Measurements from ENCODE around the gene C19orf73.
A peak's percentile ranks its signal among the peaks of the same experiment; 100 is the strongest.
"Not testable (repeated sequence)": the region's sequence is repeated elsewhere in the genome, so short reads cannot be mapped to it uniquely, and the experiment has no call there.

The C19orf73 gene

GRCh38 chr19:49148784-49149651 is 30.1 kb upstream of the C19orf73 start:
- peak; percentile 91 for DNase-seq

DNA sequence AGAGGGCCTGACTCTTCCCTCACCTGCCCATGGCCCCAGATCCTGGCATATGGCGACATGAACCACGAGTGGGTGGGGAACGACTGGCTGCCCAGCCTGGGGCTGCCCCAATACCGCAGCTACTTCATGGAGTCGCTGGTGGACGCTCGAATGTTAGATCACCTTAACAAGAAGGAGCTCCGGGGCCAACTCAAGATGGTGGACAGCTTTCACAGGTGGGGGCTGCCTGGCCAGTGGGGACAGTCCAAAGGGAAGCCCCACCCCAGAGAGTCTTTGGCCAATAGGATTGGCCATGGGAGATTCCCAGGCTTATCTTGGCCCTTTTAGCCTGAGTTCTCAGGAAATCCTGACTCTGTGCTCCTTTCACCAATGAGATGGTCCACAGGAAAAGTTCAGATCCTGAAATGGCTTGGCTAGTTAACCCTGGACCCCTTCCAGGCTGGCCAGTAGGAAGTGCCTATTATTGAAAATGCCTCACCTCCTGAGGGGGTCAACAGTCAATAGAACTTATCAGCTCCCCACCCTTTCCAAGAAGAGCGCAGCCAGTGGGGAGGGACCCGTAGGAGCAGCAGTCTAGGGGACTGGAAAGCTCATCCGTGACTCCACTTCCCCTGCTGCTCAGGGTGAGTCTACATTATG is 29.2 kb upstream of the C19orf73 start:
- DNase-seq, result no peak

- DNase-seq, result not testable (repeated sequence)
Measured at GRCh38 chr19:49146408-49146770, 27.4 kb upstream of the C19orf73 start.

- peak; percentile 93 for DNase-seq
Measured at GRCh38 chr19:49145573-49146407, 26.8 kb upstream of the C19orf73 start.

DNA sequence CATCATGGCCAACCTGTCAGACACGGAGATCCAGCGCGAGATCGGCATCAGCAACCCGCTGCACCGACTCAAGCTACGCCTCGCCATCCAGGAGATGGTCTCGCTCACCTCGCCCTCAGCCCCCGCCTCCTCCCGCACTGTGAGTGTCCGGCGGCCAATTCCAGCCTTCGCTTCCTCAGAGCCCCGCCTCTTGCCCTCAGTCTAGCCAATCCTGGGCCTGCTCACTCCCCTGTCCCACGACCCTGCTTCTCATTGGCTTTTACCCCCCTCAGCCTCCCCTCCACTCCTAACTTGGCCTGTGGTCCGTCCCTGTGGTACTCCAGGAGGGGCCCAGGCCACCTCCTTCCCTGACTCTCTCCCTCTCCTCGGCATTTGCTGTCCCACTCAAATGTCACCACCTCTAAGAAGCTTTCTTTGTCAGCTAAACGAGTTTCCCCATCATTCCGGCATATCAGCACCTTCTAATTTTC is 24.0 kb upstream of the C19orf73 start:
- peak; percentile 84 for DNase-seq

DNA sequence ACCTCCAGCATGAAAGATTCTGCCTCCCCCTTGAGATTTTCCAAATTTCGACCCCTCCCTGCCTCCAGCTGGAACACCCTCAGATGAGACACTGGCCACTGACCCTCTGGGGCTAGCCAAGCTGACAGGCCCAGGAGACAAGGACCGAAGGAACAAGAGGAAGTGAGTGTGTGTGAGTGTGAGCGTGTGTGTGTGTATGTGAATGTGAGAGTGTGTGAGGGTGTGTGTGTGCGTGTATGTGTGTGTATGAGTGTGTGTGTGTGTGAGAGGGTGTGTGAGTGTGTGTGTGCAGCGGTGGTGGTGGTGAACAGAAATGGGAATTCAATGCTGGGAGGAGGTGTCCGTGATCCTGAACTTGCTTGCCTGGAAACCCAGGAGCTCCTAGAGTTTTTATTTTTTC is 22.4 kb upstream of the C19orf73 start:
- no peak for DNase-seq

DNA sequence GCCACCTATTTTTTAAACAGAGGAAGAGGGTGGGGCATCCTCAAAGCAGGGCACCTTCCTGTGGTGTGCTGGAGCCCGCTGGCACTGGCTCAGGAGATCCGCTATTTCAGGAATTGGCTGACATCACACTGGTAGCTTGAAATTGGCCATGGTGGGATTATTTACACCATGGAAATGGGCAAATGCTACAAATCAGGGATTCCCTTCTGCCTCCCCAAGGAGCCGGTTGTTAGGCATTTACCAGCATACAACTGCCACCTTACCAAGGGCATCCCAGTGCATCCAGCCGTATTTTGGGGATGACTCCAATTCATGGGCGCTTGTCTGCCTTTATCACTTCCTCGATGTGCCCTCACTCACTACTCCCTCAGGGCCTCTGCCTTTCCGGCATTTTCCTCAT is 22.0 kb upstream of the C19orf73 start:
- no peak for DNase-seq

GRCh38 chr19:49136771-49137171 is 17.8 kb upstream of the C19orf73 start:
- no peak for DNase-seq

GRCh38 chr19:49135686-49136085 is 16.7 kb upstream of the C19orf73 start:
- no peak for DNase-seq

DNA sequence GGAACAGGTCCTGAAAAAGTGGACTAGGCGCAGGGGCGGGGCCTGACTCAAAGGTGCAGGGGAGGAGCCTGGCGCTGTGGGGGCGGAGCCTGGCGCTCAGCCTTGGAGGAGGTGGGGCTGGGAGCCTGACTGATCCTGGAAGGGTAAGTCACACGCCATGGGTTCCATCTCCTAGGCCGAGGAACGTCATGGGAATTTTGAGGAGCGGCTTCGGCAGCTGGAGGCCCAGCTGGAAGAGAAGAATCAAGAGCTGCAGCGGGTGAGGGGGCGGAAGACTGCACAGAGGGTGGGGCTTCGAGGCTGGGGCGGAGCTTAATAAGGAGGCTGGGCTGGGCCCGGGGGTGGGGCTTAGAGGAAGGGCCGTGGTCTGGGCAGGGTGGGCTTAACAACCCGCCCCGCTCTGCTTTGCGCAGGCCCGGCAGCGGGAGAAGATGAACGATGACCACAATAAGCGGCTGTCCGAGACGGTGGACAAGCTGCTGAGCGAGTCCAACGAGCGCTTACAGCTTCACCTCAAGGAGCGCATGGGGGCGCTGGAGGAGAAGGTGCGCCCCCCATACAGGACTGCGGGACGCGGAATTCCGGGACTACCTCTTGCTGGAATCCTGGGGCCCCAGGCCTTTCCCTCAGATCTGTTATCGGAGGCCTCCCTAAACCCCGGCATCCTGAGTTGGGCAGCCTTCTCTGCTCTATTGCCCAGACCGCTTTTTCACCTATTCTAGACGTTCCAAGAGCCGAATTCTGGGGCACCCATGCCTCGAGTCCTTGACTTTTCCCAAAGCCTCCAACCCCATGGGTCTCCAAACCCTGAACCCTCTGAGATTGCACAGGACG is 14.9 kb upstream of the C19orf73 start:
- DNase-seq, result peak; percentile 84

DNA sequence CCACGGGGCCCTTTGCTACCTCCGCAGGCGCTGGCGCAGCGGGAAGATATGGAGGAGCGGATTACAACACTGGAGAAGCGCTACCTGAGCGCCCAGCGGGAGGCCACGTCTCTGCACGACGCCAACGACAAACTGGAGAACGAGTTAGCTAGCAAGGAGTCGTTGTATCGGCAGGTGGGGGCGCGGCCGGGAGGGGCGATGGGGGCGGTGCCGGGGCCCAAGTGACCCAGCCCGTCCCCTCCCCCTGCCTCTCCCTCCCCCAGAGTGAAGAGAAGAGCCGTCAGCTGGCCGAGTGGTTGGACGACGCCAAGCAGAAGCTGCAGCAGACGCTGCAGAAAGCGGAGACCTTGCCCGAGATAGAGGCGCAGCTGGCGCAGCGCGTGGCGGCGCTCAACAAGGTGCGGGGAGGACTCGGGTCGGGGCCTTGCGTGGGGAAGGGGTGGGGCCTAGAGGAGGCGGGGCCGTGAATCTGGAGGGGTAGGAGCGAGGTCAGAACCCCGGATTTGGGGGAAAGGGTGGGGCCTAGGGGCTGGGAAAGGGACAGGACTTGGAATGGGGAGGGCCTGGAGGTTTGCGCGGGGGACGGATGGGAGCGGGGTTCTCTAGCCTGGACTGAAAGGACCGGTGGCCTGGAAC is 14.1 kb upstream of the C19orf73 start:
- DNase-seq, result peak; percentile 77

DNA sequence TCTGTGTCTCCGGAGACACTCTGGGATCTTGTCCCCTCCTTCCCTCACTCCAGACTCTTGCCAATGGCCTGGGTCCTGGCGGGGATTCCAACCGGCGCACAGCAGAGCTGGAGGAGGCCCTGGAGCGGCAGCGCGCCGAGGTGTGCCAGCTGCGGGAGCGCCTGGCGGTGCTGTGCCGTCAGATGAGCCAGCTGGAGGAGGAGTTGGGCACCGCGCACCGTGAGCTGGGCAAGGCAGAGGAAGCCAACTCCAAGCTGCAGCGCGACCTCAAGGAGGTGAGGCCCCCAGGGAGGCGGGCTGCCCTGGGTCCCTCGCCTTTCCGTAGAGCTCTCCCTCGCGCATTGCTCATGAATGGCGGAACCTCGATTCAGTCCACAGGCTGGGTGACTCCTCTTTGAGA is 11.4 kb upstream of the C19orf73 start:
- DNase-seq, result no peak

DNA sequence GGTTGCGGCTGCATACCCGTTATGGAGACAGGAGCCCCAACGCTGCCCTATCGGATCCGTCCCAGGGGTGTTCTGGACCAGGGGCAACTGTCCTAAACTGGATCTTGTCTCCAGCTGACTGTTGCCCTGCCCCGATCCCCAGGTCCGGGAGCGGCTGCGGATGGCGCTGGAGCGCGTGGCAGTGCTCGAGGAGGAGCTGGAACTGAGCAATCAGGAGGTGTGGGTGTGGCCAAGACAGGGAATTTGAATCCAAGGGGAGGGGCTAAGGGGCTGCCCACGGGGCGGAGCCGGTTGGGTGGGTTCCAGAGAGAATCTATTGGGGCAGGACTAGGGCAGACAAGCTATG is 10.3 kb upstream of the C19orf73 start:
- DNase-seq, result no peak

DNA sequence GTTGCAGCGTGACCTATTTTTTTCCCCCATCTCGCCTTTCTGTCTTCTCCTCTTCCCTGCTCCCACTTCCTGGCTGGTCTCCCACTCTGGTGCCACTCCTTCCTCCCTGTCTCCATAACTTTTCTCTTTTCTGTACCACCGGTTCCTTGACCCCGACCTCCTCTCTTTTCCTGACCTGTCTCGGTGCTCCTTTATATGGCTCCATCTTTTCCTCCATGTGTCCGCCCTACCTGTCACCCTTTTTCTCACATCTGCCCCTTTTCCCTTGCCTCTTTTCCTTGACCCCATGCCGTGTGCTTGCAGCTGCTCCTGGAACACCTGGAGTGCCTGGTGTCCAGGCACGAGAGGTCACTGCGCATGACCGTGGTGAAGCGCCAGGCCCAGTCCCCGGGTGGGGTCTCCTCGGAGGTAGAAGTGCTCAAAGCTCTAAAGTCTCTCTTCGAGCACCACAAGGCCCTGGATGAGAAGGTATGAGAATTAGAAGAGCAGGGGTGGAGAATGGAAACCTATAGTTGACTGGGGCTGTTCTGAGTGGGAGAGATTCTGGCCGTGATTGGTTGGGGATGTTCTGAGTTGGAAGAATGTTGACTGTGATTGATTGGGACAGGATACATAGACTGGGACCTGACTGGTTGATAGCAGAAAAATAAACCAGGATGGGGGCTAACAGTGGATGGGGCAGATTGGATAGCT is 9.7 kb upstream of the C19orf73 start:
- no peak for DNase-seq

DNA sequence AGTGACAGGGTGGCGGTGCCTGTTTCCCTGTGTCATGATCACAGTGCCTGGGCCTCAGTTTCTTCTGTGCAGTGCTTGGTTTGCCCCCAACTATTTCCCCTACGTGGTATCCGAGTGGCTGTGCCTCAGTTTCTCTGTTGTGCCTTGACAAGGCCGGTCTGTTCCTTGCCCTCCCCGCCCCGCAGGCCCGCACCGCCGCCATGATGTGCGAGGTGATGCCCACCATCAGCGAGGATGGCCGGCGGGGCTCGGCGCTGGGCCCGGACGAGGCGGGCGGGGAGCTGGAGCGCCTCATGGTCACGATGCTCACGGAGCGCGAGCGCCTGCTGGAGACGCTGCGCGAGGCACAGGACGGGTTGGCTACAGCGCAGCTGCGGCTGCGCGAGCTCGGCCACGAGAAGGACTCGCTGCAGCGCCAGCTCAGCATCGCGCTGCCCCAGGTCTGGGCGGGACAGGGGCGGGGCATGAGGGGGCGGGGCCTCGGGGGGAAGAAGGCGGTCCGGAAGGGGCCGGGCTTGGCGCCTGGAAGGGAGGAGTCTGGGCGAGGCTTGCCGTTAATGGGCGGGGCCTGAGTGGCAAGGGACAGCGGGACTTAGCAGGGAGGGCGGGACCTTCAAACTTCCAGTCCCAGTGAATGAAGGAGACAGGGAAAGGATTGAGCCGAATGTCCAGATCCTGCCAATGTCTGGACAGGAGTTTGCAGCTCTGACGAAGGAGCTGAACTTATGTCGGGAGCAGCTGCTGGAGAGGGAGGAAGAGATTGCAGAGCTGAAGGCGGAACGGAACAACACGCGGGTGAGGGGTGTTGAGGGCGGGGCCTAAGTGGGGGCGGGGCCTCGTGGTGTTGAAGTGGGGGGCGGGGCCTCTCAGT is 9.0 kb upstream of the C19orf73 start:
- peak; percentile 96 for DNase-seq

DNA sequence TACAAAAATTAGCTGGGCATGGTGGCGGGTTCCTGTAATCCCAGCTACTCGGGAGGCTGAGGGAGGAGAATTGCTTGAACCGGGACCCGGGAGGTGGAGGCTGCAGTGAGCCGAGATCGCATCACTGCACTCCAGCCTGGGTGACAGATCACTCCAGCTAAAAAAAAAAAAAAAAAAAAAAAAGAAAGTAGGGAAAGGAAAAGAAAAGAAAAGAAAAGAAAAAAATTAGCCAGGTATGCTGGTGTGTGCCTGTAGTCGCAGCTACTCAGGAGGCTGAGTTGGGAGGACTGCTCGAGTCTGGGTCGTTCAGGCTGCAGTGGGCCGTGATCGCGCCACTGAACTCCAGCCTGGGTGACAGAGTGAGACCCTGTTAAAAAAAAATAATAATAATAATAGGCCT is 8.3 kb upstream of the C19orf73 start:
- not testable (repeated sequence) for DNase-seq

DNA sequence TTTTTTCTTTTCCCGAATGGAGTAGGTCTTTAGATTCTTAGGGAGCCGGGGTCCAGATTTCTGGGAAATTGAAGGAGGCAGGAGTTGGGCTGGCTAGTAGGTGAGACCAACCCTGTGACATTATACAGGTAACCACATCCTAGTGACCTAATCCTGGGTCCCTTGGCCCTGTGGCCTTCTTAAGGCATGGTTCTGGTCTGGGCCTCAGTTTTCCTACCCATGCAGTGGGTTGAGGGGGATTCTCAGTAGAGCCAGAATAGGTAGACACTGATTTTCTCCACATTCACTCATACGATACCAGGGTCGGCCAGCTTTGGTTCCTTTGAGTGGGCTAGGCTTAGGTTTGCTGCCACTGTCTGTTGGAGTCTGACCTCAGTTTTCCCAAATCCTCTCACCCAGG is 7.6 kb upstream of the C19orf73 start:
- no peak for DNase-seq

GRCh38 chr19:49125025-49125731 is 6.2 kb upstream of the C19orf73 start:
- DNase-seq, result no peak

DNA sequence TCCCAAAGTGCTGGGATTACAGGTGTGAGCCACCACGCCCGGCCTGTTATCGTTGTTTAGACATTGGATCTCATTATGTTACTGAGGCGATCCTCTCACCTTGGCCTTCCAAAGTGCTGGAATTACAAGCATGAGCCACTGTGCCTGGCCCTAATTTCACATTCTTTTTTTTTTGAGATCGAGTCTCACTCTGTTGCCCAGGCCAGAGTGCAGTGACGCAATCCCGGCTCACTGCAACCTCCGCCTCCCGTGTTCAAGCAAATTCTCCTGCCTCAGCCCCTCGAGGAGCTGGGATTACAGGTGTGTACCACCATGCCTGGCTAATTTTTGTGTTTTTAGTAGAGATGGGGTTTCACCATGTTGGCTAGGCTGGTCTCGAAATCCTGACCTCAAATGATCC is 4.3 kb upstream of the C19orf73 start:
- not testable (repeated sequence) for DNase-seq

DNA sequence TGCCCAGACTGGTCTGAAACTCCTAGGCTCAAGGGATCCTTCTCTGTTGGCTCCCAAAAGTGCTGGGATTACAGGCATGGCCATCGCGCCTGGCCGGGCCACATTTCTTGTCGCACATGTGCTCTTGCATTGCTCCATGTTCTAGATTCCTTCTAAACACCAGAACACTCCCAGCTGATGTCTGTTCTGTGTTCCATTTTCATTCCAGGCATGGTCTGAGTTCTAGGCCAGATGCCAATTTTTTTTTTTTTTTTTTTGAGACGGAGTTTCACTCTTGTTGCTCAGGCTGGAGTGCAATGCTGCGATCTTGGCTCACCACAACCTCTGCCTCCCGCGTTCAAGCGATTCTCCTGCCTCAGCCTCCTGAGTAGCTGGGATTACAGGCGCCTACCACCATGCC is 2.9 kb upstream of the C19orf73 start:
- DNase-seq, result not testable (repeated sequence)

Measured in activated effector memory CD4-positive, alpha-beta T cell treated with anti-CD3 and anti-CD28 coated beads, Interleukin-2, amount 50 U/mL, for 16 hours (primary cell).